ENCODE measurements around the gene PSMD9.

PSMD9 gene

DNA sequence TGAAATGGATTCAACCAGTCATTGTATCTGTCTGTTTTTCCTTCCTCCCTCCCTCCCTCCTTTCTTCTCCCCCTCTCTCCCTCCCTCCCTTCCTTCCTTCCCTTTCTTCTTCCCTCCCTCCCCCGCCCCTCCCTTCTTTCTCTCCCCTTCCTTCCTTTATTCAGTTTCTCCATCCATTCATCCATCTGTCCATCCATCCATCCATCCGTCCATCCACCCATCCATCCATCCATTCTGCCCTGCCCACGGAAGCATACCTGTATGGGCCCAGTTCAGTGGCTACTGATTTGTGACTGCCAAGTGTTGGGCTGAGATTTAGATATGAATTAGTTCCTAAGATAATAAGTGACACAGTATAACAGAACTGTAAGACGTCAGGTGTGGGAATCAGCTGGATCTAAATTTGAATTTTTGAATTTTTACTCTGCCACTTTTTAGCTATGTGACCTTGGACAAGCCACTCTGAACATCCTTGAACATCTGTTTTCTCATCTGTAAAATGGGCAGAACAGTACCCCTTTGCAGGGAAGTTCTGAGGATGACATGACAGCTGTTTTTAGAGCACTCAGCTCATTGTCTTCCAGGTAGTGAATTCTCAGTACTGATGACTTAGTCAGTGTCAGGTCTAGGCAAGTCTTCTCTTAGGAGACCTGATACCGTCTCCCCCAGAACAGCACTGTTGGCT is 72.7 kb downstream of the PSMD9 start:
- Histone ChIP-seq H3K4me2 (ENCODE audit: low read length) (no peak overlapping the region), H3K4me1 (ENCODE audit: insufficient read depth, low read length, severe bottlenecking) (no peaks in the 10 kb centered on the region), H3K79me2 (ENCODE audit: insufficient read depth, low read length) (no peaks in the 10 kb centered on the region), H3K36me3 (ENCODE audit: insufficient read depth, low read length) (peaks cover 8% of the 10 kb centered on the region; the same call in 1 of the 2 replicates), H4K20me1 (ENCODE audit: insufficient read depth, low read length) (no peaks in the 10 kb centered on the region), H3K9ac (ENCODE audit: low read length) (no peak overlapping the region; the same call in 1 of the 2 replicates), H3K27me3 (ENCODE audit: insufficient read depth, low read length) (no peaks in the 10 kb centered on the region), H2AFZ (ENCODE audit: low read length) (no peak overlapping the region), H3K9me3 (ENCODE audit: low read length) (no peaks in the 10 kb centered on the region), H3K9me2 (ENCODE audit: low read depth, low read length) (no peaks in the 10 kb centered on the region), H3F3A (ENCODE audit: insufficient read depth, low read length) (no peaks in the 10 kb centered on the region), H3K27ac (ENCODE audit: low read depth, low read length, poor library complexity, severe bottlenecking) (no peak overlapping the region), H3K4me3 (ENCODE audit: low read depth, low read length, poor library complexity, severe bottlenecking) (no peak overlapping the region)
- TF ChIP-seq EZH2 (IDR thresholded peaks at IDR 0.05; ENCODE audit: borderline replicate concordance, low read length): no peak
- TF ChIP-seq, protein P1, sequence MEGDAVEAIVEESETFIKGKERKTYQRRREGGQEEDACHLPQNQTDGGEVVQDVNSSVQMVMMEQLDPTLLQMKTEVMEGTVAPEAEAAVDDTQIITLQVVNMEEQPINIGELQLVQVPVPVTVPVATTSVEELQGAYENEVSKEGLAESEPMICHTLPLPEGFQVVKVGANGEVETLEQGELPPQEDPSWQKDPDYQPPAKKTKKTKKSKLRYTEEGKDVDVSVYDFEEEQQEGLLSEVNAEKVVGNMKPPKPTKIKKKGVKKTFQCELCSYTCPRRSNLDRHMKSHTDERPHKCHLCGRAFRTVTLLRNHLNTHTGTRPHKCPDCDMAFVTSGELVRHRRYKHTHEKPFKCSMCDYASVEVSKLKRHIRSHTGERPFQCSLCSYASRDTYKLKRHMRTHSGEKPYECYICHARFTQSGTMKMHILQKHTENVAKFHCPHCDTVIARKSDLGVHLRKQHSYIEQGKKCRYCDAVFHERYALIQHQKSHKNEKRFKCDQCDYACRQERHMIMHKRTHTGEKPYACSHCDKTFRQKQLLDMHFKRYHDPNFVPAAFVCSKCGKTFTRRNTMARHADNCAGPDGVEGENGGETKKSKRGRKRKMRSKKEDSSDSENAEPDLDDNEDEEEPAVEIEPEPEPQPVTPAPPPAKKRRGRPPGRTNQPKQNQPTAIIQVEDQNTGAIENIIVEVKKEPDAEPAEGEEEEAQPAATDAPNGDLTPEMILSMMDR (IDR thresholded peaks at IDR 0.05; ENCODE audit: low read length): no peak

DNA sequence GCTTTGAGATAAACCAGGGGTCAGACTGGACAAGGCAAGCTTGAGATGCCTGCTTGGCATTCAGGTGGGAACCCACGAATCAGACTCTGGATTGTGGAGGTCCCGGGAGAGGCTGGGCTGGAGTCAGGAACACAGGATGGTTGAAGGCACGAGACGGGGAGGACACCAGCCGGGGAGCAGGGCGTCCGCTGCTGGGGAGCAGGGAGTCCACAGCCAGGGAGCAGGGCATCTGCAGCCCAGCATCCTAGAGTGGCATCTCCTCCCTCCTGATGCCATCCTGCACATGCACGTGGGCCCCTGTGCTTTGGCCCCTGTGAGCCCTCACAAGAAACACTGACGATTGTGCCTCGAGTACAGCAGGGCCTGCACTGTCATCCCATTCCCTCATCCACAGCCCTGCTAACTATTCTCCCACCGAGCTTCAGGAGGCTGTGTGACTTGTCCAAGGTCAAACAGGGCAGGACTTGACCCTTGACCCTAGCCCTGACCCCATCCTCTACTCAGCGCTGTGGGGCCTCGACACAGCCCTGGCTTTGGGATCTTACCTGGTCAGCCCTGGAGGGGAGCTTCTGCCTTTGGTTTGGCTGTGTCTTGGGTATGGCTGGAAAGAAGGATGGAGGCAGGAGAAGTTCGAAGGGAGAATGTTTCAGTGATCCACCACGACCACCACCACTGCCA is 74.9 kb downstream of the PSMD9 start:
- H3K4me3 ChIP-seq (ENCODE audit: low read depth, low read length, poor library complexity, severe bottlenecking): no peak overlapping the region
- no peak overlapping the region for H2AFZ ChIP-seq (ENCODE audit: low read length)
- no peak overlapping the region for H3K9ac ChIP-seq (ENCODE audit: low read length)
- no peaks in the 10 kb centered on the region for H3K9me3 ChIP-seq (ENCODE audit: low read length)
- H3K9me2 ChIP-seq (ENCODE audit: low read depth, low read length): no peaks in the 10 kb centered on the region
- peaks cover 13% of the 10 kb centered on the region for H3K36me3 ChIP-seq (ENCODE audit: insufficient read depth, low read length)
- no peak overlapping the region for H3K27ac ChIP-seq (ENCODE audit: low read depth, low read length, poor library complexity, severe bottlenecking)
- no peaks in the 10 kb centered on the region for H4K20me1 ChIP-seq (ENCODE audit: insufficient read depth, low read length)
- H3K27me3 ChIP-seq (ENCODE audit: insufficient read depth, low read length): no peaks in the 10 kb centered on the region
- TF ChIP-seq, protein P1 (IDR thresholded peaks at IDR 0.05; ENCODE audit: low read length): no peak
- TF ChIP-seq EZH2 (IDR thresholded peaks at IDR 0.05; ENCODE audit: borderline replicate concordance, low read length): no peak
- no peaks in the 10 kb centered on the region for H3K79me2 ChIP-seq (ENCODE audit: insufficient read depth, low read length)
- H3K4me1 ChIP-seq (ENCODE audit: insufficient read depth, low read length, severe bottlenecking): peaks cover 3% of the 10 kb centered on the region
- no peaks in the 10 kb centered on the region for H3F3A ChIP-seq (ENCODE audit: insufficient read depth, low read length)
- no peak overlapping the region for H3K4me2 ChIP-seq (ENCODE audit: low read length)

- Histone ChIP-seq H3K4me3 (ENCODE audit: low read depth, low read length, poor library complexity, severe bottlenecking) (no peak overlapping the region), H3K27me3 (ENCODE audit: insufficient read depth, low read length) (no peaks in the 10 kb centered on the region), H3K9me2 (ENCODE audit: low read depth, low read length) (no peaks in the 10 kb centered on the region), H3K27ac (ENCODE audit: low read depth, low read length, poor library complexity, severe bottlenecking) (no peak overlapping the region), H3K36me3 (ENCODE audit: insufficient read depth, low read length) (peaks cover 13% of the 10 kb centered on the region), H3K4me2 (ENCODE audit: low read length) (no peak overlapping the region), H3K9me3 (ENCODE audit: low read length) (no peaks in the 10 kb centered on the region), H4K20me1 (ENCODE audit: insufficient read depth, low read length) (no peaks in the 10 kb centered on the region), H2AFZ (ENCODE audit: low read length) (no peak overlapping the region), H3K4me1 (ENCODE audit: insufficient read depth, low read length, severe bottlenecking) (peaks cover 12% of the 10 kb centered on the region), H3K9ac (ENCODE audit: low read length) (no peak overlapping the region), H3F3A (ENCODE audit: insufficient read depth, low read length) (no peaks in the 10 kb centered on the region), H3K79me2 (ENCODE audit: insufficient read depth, low read length) (no peaks in the 10 kb centered on the region)
- TF ChIP-seq EZH2 (IDR thresholded peaks at IDR 0.05; ENCODE audit: borderline replicate concordance, low read length): no peak
- TF ChIP-seq, protein P1 (IDR thresholded peaks at IDR 0.05; ENCODE audit: low read length): no peak
Observed at GRCh38 chr12:121964813-121965643, 76.4 kb downstream of the PSMD9 start.
